ENCODE results near the gene SEPTIN5.

Gene SEPTIN5

DNA sequence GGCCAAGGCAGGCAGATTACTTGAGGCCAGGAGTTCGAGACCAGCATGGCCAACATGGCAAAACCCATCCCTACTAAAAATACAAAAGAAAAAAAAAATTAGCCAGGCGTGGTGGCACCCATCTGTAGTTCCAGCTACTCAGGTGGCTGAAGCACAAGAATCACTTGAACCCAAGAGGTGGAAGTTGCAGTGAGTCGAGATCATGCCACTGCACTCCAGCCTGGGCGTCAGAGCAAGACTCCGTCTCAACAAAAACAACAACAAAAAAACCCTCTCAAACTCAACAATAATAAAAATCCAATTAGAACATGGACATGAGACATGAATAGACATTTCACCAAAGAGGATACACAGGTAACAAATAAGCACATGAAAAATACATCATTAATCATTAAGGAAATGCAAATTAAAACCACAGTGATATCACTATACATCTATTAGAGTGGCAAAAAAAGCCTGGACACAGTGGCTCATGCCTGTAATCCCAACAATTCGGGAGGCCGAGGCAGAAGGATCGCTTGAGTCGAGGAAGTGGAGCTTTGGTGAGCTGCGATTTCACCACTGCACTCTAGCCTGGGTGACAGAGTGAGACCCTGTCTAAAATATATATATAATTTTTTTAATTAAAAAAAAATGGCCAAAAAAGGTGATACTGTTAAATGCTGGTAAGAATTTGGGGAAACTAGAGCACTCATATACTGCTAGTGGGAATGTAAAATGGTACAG is 12.7 kb upstream of the SEPTIN5 start:
- Mint-ChIP-seq H3K9me3 (no peaks in the 10 kb centered on the region), H3K27ac (no peak overlapping the region), H3K4me3 (no peak overlapping the region), H3K4me1 (no peaks in the 10 kb centered on the region), H3K36me3 (ENCODE audit: low read depth) (no peaks in the 10 kb centered on the region), H3K27me3 (ENCODE audit: low read depth) (peaks cover 31% of the 10 kb centered on the region)
- no peak for TF ChIP-seq CTCF (IDR thresholded peaks at IDR 0.05; ENCODE audit: unreplicated experiment in 3 of 3)

DNA sequence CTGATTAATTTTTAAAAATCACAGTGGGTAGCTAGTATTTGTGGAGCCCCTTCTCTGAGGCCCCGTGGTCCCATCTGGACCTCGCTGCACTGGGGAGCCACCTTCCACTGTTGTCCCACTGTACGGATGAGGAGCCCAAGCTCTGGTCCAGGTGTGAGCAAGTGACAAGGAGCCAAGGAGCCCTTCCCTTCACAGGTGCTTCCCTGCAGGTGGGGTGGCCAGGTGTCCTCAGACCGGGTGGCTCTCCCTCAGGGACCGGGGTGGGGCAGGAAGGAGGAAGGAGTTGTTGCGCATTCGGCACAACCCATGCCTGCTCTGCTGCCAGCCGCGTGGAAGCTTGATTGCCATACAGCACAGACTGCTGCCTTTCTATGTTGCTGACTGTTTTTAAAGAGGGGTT is 10.4 kb upstream of the SEPTIN5 start:
- H3K27me3 Mint-ChIP-seq (ENCODE audit: low read depth), result peaks cover 27% of the 10 kb centered on the region
- no peak for TF ChIP-seq CTCF (IDR thresholded peaks at IDR 0.05; ENCODE audit: unreplicated experiment in 3 of 3)
- no peaks in the 10 kb centered on the region for H3K36me3 Mint-ChIP-seq (ENCODE audit: low read depth)
- H3K27ac Mint-ChIP-seq, result no peak overlapping the region
- H3K4me1 Mint-ChIP-seq, result no peaks in the 10 kb centered on the region
- no peaks in the 10 kb centered on the region for H3K9me3 Mint-ChIP-seq
- no peak overlapping the region for H3K4me3 Mint-ChIP-seq

DNA sequence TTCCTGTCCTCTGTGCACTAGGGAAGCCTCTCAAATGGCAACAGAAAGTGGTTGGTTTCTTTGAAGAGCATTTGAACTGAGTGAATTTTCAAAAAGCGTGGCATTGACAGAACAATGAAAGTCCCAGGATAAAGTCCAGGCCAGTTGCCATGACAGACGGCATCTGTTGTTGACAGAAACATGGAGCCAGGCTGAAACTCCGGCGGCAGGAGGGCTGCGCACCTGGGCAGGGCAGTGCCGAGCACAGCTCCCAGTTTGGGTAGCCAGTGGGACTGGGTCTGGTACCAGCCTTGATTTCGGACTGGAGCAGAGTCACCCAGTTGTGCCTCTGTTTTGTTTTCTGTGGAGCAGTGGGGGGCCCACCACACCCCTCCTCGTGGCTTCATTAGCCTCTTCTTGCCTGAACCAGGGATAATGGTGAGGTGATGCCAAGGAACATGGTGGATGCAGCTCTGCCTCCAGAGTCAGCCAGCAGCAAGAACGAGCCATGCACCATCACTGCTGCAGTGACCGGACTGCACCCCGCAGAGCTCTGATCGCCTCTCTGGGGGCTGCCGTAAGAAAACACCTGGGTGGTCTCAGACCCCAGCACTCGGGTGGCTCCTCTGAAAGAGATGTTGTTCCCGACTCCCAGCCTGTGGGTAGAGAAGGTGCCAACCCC is 9.8 kb upstream of the SEPTIN5 start:
- Mint-ChIP-seq H3K27ac (no peak overlapping the region), H3K9me3 (no peaks in the 10 kb centered on the region), H3K4me3 (no peak overlapping the region), H3K4me1 (peaks cover 2% of the 10 kb centered on the region), H3K27me3 (ENCODE audit: low read depth) (peaks cover 30% of the 10 kb centered on the region), H3K36me3 (ENCODE audit: low read depth) (no peaks in the 10 kb centered on the region)
- TF ChIP-seq CTCF (IDR thresholded peaks at IDR 0.05; ENCODE audit: unreplicated experiment in 3 of 3), result no peak

GRCh38 chr22:19705181-19705934 is 8.9 kb upstream of the SEPTIN5 start:
- Mint-ChIP-seq H3K27ac (no peak overlapping the region), H3K4me3 (no peak overlapping the region), H3K27me3 (ENCODE audit: low read depth) (peaks cover 25% of the 10 kb centered on the region), H3K4me1 (peaks cover 5% of the 10 kb centered on the region), H3K9me3 (no peaks in the 10 kb centered on the region), H3K36me3 (ENCODE audit: low read depth) (no peaks in the 10 kb centered on the region)
- TF ChIP-seq CTCF (IDR thresholded peaks at IDR 0.05; ENCODE audit: unreplicated experiment in 3 of 3), result no peak

DNA sequence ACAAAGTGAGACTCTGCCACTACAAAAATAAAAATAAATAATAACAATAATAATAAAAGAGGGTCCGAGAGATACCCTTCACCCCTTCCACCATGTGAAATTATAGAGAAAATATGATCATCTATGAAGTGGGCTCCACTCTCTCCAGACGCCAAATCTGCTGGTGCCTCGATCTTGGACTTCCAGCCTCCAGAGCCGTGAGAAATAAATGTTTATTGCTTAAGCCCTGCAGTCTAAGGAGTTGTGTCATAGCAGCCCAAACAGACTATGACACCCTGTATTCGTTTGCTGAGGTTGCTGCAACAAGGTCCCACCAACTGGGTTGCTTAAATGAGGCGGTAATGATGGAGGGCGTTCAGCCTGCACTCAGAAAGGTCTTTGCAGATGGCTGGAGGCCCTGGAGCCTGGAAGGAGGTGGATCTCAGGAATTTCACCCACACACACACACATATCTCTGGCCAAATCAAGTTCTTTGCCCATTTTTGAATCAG is 7.6 kb upstream of the SEPTIN5 start:
- peaks cover 5% of the 10 kb centered on the region for H3K4me1 Mint-ChIP-seq
- no peak overlapping the region for H3K4me3 Mint-ChIP-seq
- TF ChIP-seq CTCF (IDR thresholded peaks at IDR 0.05; ENCODE audit: unreplicated experiment in 3 of 3), result no peak
- H3K27me3 Mint-ChIP-seq (ENCODE audit: low read depth), result peaks cover 18% of the 10 kb centered on the region
- no peak overlapping the region for H3K27ac Mint-ChIP-seq
- no peaks in the 10 kb centered on the region for H3K9me3 Mint-ChIP-seq
- no peaks in the 10 kb centered on the region for H3K36me3 Mint-ChIP-seq (ENCODE audit: low read depth)
